Trophoblast cell (in vitro differentiated cells and primary cell): ENCODE results near the gene SEMA3F.

Source experiments
- DNase-seq, 2 donors: peaks; one replicate each; pipeline ENCODE4 v3.0.0-alpha.2; 2016
- H2AFZ ChIP-seq: 2 replicates; pipeline ENCODE4 v1.6.1; 2013; ENCODE audit warnings: low read length, moderate library complexity, mild to moderate bottlenecking; ENCODE audit not compliant: insufficient read depth, poor library complexity
- H2AK5ac ChIP-seq: 2 replicates; pipeline ENCODE4 v1.6.1; 2013; ENCODE audit warnings: mild to moderate bottlenecking, low read length
- H2BK120ac ChIP-seq: 2 replicates; pipeline ENCODE4 v1.6.1; 2013; ENCODE audit warnings: low read length, mild to moderate bottlenecking, moderate library complexity; ENCODE audit not compliant: insufficient read depth, poor library complexity
- H2BK12ac ChIP-seq: 2 replicates; pipeline ENCODE4 v1.6.1; 2013; ENCODE audit warnings: mild to moderate bottlenecking, low read length, moderate library complexity
- H2BK5ac ChIP-seq: 2 replicates; pipeline ENCODE4 v1.6.1; 2013; ENCODE audit warnings: low read length, low read depth, moderate library complexity, mild to moderate bottlenecking; ENCODE audit not compliant: poor library complexity
- H3K14ac ChIP-seq: 2 replicates; pipeline ENCODE4 v1.6.1; 2013; ENCODE audit warnings: mild to moderate bottlenecking, low read length
- H3K18ac ChIP-seq: 2 replicates; pipeline ENCODE4 v1.6.1; 2013; ENCODE audit warnings: mild to moderate bottlenecking, low read length
- H3K23ac ChIP-seq: 2 replicates; pipeline ENCODE4 v1.6.1; 2013; ENCODE audit warnings: low read length
- H3K27ac ChIP-seq: 2 replicates; pipeline ENCODE4 v1.5.1; 2013; ENCODE audit warnings: low read depth, mild to moderate bottlenecking, inconsistent platforms, low read length, moderate library complexity
- H3K27me3 ChIP-seq: 2 replicates; pipeline ENCODE4 v1.6.1; 2013; ENCODE audit warnings: inconsistent platforms, mild to moderate bottlenecking, low read length, moderate library complexity; ENCODE audit not compliant: insufficient read depth
- H3K36me3 ChIP-seq, 2 experiments: 1 replicate in 1 of 2; 2 replicates in 1 of 2; pipeline ENCODE4 v1.6.1; 2013; ENCODE audit warnings: low read length in 2 of 2, mild to moderate bottlenecking in 2 of 2, moderate library complexity in 1 of 2; ENCODE audit not compliant: insufficient read depth in 2 of 2, control insufficient read depth in 1 of 2
- H3K4ac ChIP-seq: 2 replicates; pipeline ENCODE4 v1.6.1; 2013; ENCODE audit warnings: low read depth, mild to moderate bottlenecking, low read length, moderate library complexity
- H3K4me1 ChIP-seq, 2 experiments: 1 replicate in 1 of 2; 2 replicates in 1 of 2; pipeline ENCODE4 v1.6.1; 2013; ENCODE audit warnings: low read length in 2 of 2, mild to moderate bottlenecking in 2 of 2, moderate library complexity in 1 of 2; ENCODE audit not compliant: insufficient read depth in 2 of 2, control insufficient read depth in 1 of 2
- H3K4me2 ChIP-seq: 2 replicates; pipeline ENCODE4 v1.6.1; 2013; ENCODE audit warnings: inconsistent platforms, mild to moderate bottlenecking, low read length, moderate library complexity
- H3K4me3 ChIP-seq: 2 replicates; pipeline ENCODE4 v1.5.1; 2013; ENCODE audit warnings: mild to moderate bottlenecking, low read depth, low read length, inconsistent platforms
- H3K79me1 ChIP-seq: one replicate; pipeline ENCODE4 v1.6.1; 2013; ENCODE audit warnings: low read length
- H3K79me2 ChIP-seq: 2 replicates; pipeline ENCODE4 v1.6.1; 2013; ENCODE audit warnings: low read length, mild to moderate bottlenecking; ENCODE audit not compliant: control insufficient read depth, insufficient read depth, poor library complexity
- H3K9ac ChIP-seq: 2 replicates; pipeline ENCODE4 v1.6.1; 2013; ENCODE audit warnings: mild to moderate bottlenecking, low read length
- H3K9me3 ChIP-seq: 2 replicates; pipeline ENCODE4 v1.6.1; 2013; ENCODE audit warnings: low read depth, mild to moderate bottlenecking, control low read depth, inconsistent platforms, low read length; ENCODE audit not compliant: insufficient read depth
- H4K12ac ChIP-seq: 2 replicates; pipeline ENCODE4 v1.6.1; 2013; ENCODE audit warnings: low read depth, mild to moderate bottlenecking, low read length, moderate library complexity
- H4K8ac ChIP-seq: 2 replicates; pipeline ENCODE4 v1.6.1; 2013; ENCODE audit warnings: low read depth, mild to moderate bottlenecking, low read length, moderate library complexity
- H4K91ac ChIP-seq: one replicate; pipeline ENCODE4 v1.6.1; 2013; ENCODE audit warnings: low read depth, mild to moderate bottlenecking, low read length, moderate library complexity
- WGBS: extraction: QIAGEN DNeasy Blood & Tissue Kit; methylation state at CpG from one replicate; pipeline ENCODE4 v1.1.7; 2013; ENCODE audit warnings: missing lambda C conversion rate; ENCODE audit not compliant: insufficient read length, insufficient coverage; ENCODE audit errors: extremely low coverage; 5-methylcytosine and 5-hydroxymethylcytosine counted together

Gene SEMA3F

DNA sequence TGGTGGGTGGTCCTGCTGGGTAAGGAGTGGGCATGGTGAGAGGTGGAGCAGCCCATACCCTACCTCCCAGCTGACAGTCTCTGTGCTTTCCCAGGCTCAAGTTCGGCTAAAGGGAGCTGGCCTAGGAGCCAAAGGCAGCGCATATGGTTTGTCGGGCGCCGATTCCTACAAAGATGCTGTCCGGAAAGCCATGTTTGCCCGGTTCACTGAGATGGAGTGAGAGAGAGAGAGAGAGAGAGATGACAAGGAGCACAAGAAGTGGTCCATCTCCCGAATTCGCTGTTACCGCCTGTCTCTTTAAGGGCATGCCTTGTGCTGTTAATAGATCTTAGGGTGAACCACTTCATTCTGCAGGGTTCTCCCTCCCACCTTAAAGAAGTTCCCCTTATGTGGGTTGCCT, 36.9 kb upstream of the SEMA3F start:
- H3K9me3 ChIP-seq, result peaks cover 2% of the 10 kb centered on the region
- no peak overlapping the region for H2BK120ac ChIP-seq
- no peak overlapping the region for H4K12ac ChIP-seq
- H3K79me1 ChIP-seq, result no peaks in the 10 kb centered on the region
- H4K91ac ChIP-seq, result no peak overlapping the region
- no peak overlapping the region for H2BK12ac ChIP-seq
- H3K23ac ChIP-seq, result no peak overlapping the region
- no peak overlapping the region for H2AK5ac ChIP-seq
- no peak for DNase-seq
- peaks cover 59 to 78% of the 10 kb centered on the region in 2 experiments for H3K36me3 ChIP-seq
- no peak overlapping the region for H3K4me3 ChIP-seq
- H2AFZ ChIP-seq, result no peak overlapping the region
- H3K79me2 ChIP-seq, result no peaks in the 10 kb centered on the region
- H3K9ac ChIP-seq, result no peak overlapping the region
- no peak overlapping the region for H3K4ac ChIP-seq
- H2BK5ac ChIP-seq, result no peak overlapping the region
- H3K18ac ChIP-seq, result no peak overlapping the region
- H3K27ac ChIP-seq, result no peak overlapping the region
- no peak overlapping the region for H3K4me2 ChIP-seq
- H3K14ac ChIP-seq, result no peak overlapping the region
- H4K8ac ChIP-seq, result no peak overlapping the region
- no peaks in the 10 kb centered on the region for H3K27me3 ChIP-seq
- no peaks in the 10 kb centered on the region for H3K4me1 ChIP-seq
- no CpG with 5 or more reads among the region's 10 CpGs for WGBS

DNA sequence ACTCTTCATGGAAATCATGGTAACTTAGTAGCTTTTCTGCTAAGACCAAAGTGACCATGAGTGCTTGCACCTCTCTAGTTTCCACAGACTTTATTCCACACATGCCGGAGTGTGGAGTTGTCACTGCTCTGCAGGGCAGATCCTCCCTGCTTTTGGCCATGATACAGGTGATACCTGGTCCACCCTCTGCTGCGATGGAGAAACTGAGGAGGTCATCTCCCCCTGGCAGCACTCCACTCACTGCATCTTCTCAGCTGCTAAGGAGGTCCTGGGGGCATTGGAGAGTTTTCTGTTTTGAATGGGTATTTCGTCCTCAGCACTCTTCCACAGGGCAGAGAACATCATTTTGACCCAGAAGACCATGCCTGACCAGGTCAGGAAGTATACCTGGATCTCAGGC, 35.3 kb upstream of the SEMA3F start:
- Histone ChIP-seq H2BK12ac (no peak overlapping the region), H2BK120ac (no peak overlapping the region), H3K4ac (no peak overlapping the region), H2BK5ac (no peak overlapping the region), H3K79me1 (peaks cover 2% of the 10 kb centered on the region), H4K12ac (no peak overlapping the region), H3K9me3 (peaks cover 2% of the 10 kb centered on the region), H3K27me3 (no peaks in the 10 kb centered on the region), H3K4me1 (peaks cover 5 to 10% of the 10 kb centered on the region in 2 experiments), H3K23ac (no peak overlapping the region), H3K4me2 (no peak overlapping the region), H3K14ac (no peak overlapping the region), H3K9ac (no peak overlapping the region), H4K8ac (no peak overlapping the region), H3K18ac (no peak overlapping the region), H3K79me2 (no peaks in the 10 kb centered on the region), H4K91ac (no peak overlapping the region), H3K36me3 (peaks cover 52 to 66% of the 10 kb centered on the region in 2 experiments), H3K4me3 (no peak overlapping the region), H2AFZ (no peak overlapping the region), H2AK5ac (no peak overlapping the region), H3K27ac (no peak overlapping the region)
- WGBS, result no CpG with 5 or more reads among the region's 3 CpGs
- DNase-seq, result no peak

DNA sequence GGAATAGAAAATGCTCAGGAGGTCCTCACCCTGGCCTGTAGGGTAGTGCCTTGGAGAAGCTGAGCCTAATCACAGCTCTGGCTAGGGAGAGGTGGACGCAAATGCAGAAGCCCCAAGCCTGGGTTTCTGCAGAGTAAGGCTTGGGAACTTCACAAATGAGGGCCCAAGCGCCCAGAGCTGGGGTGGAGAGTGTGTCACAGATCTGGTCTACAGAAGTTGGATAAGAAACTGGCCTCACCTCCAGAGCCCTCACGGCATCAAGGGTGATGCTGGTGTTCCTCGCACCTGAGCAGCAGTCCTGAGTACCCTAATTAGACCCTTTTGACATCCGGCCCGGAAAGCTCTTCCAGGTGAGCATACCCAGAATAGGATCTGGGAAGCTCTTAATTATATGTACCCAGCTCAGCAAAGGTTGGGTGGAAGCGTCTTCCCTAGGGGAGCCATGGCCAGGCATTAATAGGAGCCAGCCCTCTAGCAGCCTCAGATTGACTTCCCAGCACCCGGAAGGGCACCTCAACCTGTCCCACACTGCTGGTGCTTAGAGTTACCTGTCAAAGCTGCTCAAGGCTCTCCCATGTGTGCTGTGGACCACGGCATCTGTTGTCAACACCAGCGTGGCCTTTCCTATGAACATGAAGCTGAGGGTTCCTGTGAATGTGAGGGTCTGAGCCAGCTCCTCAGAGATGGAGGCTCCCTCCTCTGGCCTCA, 34.6 kb upstream of the SEMA3F start:
- H2AK5ac ChIP-seq, result no peak overlapping the region

DNA sequence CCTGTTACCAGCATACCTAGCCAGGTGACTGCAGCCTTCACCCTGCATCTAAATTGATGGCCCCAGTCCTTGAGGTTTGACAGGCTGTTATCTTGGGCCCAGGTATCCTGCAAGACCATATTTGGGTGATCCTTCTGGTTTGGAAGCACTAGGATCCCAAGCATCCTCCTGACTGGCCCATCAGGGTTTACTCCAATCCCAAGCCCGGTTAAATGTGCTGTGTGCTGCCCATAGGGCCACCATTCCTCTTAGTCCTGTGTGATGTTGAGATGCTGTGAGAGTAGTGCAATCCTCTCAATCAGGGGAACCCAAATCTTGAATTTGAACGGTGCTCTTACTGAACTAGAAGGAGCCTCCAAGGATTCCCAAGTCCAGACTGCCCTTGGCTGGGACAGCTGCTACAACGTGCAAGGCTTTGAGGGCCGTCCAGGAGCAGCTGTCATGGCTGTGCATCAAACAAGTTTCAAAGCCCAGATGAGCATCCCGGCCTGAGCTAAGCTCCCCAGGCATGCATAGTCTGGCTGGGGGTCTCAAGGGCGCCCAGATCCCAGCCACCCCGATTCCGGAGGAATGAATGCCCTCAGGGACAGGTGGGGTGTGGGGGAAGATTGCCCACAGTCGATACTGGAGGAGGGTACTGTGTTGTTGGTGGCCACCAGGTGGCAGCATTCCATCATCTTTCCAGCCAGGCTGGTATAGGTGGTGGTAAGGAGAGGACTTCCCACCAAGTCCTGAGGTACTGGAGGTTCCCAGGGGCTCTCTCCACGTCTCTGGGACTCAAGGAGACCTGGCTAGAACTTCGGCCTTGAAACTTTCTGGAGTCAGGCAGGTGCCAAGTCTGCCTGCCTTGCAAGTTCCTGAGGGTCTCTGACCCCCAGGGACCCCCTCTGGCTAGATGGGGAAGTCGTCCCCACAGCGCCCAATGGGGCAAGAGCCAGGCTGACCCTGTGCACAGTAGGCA, 33.8 kb upstream of the SEMA3F start:
- no peak overlapping the region for H3K14ac ChIP-seq
- no peak overlapping the region for H3K4ac ChIP-seq
- H3K27me3 ChIP-seq, result no peaks in the 10 kb centered on the region
- H3K4me3 ChIP-seq, result no peak overlapping the region
- H2BK5ac ChIP-seq, result no peak overlapping the region
- no peak overlapping the region for H4K12ac ChIP-seq
- no peak overlapping the region for H2BK12ac ChIP-seq
- H3K79me1 ChIP-seq, result peaks cover 10% of the 10 kb centered on the region
- H2AK5ac ChIP-seq, result no peak overlapping the region
- no peak overlapping the region for H3K23ac ChIP-seq
- DNase-seq, result peak; percentile 50 to 80
- peaks cover 2% of the 10 kb centered on the region for H3K9me3 ChIP-seq
- H2AFZ ChIP-seq, result no peak overlapping the region
- H3K36me3 ChIP-seq, result peaks cover 37 to 51% of the 10 kb centered on the region in 2 experiments
- H3K79me2 ChIP-seq, result no peaks in the 10 kb centered on the region
- H3K9ac ChIP-seq, result no peak overlapping the region
- no peak overlapping the region for H3K18ac ChIP-seq
- no CpG with 5 or more reads among the region's 13 CpGs for WGBS
- no peak overlapping the region for H2BK120ac ChIP-seq
- H3K4me2 ChIP-seq, result no peak overlapping the region
- peaks cover 17 to 22% of the 10 kb centered on the region in 2 experiments for H3K4me1 ChIP-seq
- H4K8ac ChIP-seq, result no peak overlapping the region
- no peak overlapping the region for H4K91ac ChIP-seq
- no peak overlapping the region for H3K27ac ChIP-seq

More for the DNA sequence above, 34.6 kb upstream of the SEMA3F start:
- H4K12ac ChIP-seq, result no peak overlapping the region
- H3K4me2 ChIP-seq, result no peak overlapping the region
- H2AFZ ChIP-seq, result no peak overlapping the region
- peaks cover 2% of the 10 kb centered on the region for H3K9me3 ChIP-seq
- no peak overlapping the region for H3K14ac ChIP-seq
- no CpG with 5 or more reads among the region's 10 CpGs for WGBS
- H3K4me1 ChIP-seq, result peaks cover 9 to 14% of the 10 kb centered on the region in 2 experiments
- no peak overlapping the region for H3K27ac ChIP-seq
- H3K79me2 ChIP-seq, result no peaks in the 10 kb centered on the region
- peaks cover 45 to 59% of the 10 kb centered on the region in 2 experiments for H3K36me3 ChIP-seq
- H3K4me3 ChIP-seq, result no peak overlapping the region
- H3K79me1 ChIP-seq, result peaks cover 4% of the 10 kb centered on the region
- H3K4ac ChIP-seq, result no peak overlapping the region
- no peak overlapping the region for H3K18ac ChIP-seq
- H4K91ac ChIP-seq, result no peak overlapping the region
- H3K9ac ChIP-seq, result no peak overlapping the region
- H2BK5ac ChIP-seq, result no peak overlapping the region
- no peak overlapping the region for H2BK12ac ChIP-seq
- DNase-seq, result no peak
- H3K27me3 ChIP-seq, result no peaks in the 10 kb centered on the region
- H4K8ac ChIP-seq, result no peak overlapping the region
- no peak overlapping the region for H2BK120ac ChIP-seq
- no peak overlapping the region for H3K23ac ChIP-seq
